ENCODE measurements around the gene TNFRSF4. TPM values are rescaled to one million over a fixed set of nuclear protein-coding genes. Genes with fewer than 3 reads are reported as not detected.

TNFRSF4 gene
- 10 to 100 TPM; 44.1 to 52.8 TPM for total RNA-seq

DNA sequence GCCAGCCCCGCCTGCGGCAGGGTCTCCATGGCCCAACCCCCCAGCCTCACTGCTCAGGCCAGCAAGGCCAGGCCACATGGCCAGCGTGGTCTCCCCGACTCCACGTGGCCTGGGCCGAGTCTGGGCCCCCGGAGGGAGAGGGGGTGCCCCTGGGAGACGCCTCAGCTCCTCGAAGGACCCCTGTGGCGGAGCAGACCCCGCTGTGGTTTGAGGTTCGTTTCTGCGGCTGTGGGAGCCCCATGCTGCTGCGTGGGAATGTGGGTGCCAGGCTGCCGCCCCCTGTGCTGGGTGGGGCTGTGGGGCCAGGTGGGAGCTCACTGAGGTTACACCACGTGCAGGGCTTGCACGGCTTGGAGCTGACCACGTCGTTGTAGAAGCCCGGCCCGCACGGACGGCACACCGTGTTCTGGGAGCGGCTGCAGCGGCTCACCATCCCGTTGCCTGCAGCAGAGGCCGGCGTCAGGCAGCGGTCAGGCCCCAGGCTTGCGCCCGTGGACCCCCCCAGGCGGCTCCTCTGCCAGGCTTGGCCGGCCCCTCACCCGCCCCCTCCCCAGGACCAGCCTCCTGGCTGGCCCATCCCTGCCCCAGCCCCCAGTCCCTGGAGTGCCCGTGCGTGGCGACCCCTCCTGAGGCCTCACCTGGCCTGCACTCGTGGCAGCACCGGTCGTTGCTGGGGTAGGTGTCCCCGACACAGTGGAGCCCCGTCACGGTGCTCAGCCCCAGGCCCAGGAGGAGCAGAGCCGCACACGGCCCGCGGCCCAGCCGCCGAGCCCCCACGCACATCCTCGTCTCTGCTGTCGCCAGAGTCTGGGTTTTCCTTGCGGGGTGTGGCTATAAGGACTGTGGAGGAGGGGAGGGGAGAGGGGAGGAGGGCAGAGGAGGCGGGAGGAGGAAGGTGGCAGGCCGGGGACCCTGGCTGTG, at the start of gene TNFRSF4:
TNFRSF4 (minus strand) TSS at position 809 of the 921 bp plus-strand sequence; CDS start at position 783, 26 bp downstream.
- Mint-ChIP-seq H3K27me3 (no peaks in the 10 kb centered on the region), H3K9me3 (no peaks in the 10 kb centered on the region), H3K27ac (peak within 1 kb of the TSS; percentile 74), H3K4me3 (peak within 1 kb of the TSS; percentile 48), H3K36me3 (ENCODE audit: low read depth) (peaks cover 14% of the 10 kb centered on the region), H3K4me1 (peaks cover 39% of the 10 kb centered on the region)
- no peak for DNase-seq
- ChIA-PET CTCF (interaction anchor here (0.6 to 1.4 kb wide), 5 partner anchors 17 to 150 kb away, joined by 3 to 5 read pairs (median 3); no protein-coding TSS in a partner anchor), POLR2A (no interaction called here)

DNA sequence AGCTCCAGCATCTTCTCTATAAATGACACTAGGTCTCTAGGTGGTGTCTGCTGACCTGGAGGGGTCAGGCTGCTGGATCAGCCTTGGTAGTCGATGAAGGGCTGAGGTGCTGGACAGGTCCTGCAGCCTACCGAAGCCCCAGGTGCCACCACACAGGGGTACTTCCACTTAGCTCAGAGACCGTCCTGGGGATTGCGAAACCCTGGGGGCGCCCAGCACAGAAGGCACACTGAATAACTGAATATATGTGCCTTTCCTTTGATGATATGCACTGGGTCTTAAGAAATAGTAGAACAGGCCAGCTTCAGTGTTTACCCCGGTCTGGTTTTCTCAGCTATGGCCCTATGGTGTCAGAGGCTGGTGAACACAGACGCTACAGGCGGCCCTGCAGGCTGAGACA, 48.8 kb upstream of the TNFRSF4 start:
- H3K27ac Mint-ChIP-seq: peak overlapping the region; percentile 46
- DNase-seq: no peak
- H3K4me1 Mint-ChIP-seq: peaks cover 13% of the 10 kb centered on the region
- POLR2A ChIA-PET: no interaction called here
- H3K27me3 Mint-ChIP-seq: no peaks in the 10 kb centered on the region
- CTCF ChIA-PET: interaction anchor here (1.8 kb wide), 1 partner anchor 11 kb away, joined by 5 read pairs; no protein-coding TSS in a partner anchor
- peaks cover 33% of the 10 kb centered on the region for H3K36me3 Mint-ChIP-seq (ENCODE audit: low read depth)
- H3K4me3 Mint-ChIP-seq: no peak overlapping the region
- no peaks in the 10 kb centered on the region for H3K9me3 Mint-ChIP-seq

DNA sequence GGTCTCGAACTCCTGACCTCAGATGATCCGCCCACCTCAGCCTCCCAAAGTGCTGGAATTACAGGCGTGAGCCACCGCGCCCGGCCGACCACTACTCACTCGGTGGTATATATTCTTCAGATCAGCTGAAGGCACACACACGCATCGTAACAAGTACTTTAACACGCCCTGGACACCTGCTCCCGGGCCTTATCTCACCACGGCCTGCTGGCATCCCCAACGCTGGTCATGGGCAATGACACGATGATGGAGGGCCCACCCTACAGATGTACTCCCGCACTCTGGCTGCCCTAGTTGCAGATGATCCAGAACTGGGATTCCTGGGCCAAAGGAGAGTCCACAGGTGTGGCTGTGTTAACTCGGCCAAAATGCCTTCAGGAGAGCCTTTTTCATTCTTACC, 48.1 kb upstream of the TNFRSF4 start:
- H3K4me3 Mint-ChIP-seq: no peak overlapping the region

DNA sequence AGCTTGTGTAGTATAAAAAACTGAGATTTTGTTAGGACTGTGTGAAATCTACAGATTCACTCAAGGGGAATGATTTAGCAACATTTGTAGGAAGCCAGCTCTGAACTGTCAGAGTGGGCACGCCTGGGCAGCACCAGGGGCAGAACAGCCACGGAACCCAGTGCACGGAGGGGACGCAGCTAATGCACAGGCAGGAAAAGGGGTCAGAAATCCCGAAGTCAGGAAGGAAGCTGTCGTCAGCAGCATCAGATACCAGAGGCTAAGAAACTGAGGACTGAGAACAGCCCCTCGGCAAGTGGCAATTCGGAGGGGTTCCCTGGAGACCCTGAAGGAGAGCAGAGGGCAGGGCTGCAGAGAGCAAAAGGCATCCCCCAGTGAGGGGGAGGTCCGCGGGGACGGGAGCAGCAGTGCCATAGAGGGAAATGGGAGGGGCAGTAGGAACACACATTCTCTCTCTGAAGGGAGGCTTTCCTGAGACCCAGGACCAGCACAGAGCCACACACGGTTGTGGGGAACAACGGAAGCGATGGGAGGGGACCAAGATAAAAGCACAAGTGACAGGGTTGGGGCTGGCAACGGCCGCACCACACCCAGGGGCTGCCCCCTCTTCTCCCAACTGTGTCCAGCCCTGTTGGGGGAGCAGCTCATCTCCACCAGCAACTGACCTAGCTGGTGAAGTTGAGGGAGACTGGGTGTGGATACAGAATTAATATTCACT, 47.0 kb upstream of the TNFRSF4 start:
- H3K27ac Mint-ChIP-seq: peak overlapping the region; percentile 65
- H3K4me1 Mint-ChIP-seq: peaks cover 13% of the 10 kb centered on the region
- H3K4me3 Mint-ChIP-seq: no peak overlapping the region
- H3K9me3 Mint-ChIP-seq: no peaks in the 10 kb centered on the region
- no peaks in the 10 kb centered on the region for H3K27me3 Mint-ChIP-seq
- H3K36me3 Mint-ChIP-seq (ENCODE audit: low read depth): peaks cover 34% of the 10 kb centered on the region
- CTCF ChIA-PET: interaction anchor here (0.6 to 1.5 kb wide), 5 partner anchors 10 to 135 kb away, joined by 3 to 5 read pairs (median 4); no protein-coding TSS in a partner anchor
- POLR2A ChIA-PET: interaction anchor here (0.6 kb wide), 1 partner anchor 134 kb away, joined by 3 read pairs; no protein-coding TSS in a partner anchor
- DNase-seq: no peak

More for the DNA sequence above, 48.1 kb upstream of the TNFRSF4 start:
- Mint-ChIP-seq H3K36me3 (ENCODE audit: low read depth) (peaks cover 32% of the 10 kb centered on the region), H3K27ac (peak overlapping the region; percentile 41), H3K4me1 (peaks cover 13% of the 10 kb centered on the region), H3K27me3 (no peaks in the 10 kb centered on the region), H3K9me3 (no peaks in the 10 kb centered on the region)
- POLR2A ChIA-PET: no interaction called here
- CTCF ChIA-PET: interaction anchor here (1.1 to 1.5 kb wide), 2 partner anchors 18 to 89 kb away, joined by 5 read pairs; no protein-coding TSS in a partner anchor
- no peak for DNase-seq

DNA sequence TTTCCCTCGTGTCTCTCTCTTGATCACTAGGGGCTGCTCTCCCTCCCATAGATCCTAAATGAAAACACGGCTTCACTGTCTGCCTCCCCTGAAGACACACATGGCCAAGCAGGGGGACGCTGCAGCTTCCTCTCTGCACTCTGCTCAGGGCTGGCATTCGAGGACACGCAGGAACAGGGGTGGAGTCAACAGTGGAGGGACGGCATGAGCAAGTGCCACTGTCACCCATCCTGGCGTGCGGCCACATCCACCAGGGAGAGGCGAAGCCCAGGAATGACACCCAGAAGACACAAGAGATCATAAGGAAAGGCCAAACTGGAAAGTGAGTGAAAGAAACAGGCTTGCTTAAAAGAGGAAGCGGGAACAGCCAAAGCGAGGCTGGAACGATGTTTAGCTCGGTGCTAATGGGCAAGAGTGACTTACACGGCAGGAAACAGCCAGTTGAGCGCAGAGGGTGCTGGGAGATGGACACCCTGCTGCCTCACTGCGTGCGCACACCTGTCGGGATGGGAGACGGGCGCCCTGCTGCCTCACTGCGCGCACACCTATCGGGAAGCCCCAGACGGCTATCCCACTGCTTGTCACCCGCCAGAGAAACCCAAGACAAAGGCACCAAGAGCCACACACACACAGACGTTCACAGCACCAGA, 46.1 kb upstream of the TNFRSF4 start:
- Mint-ChIP-seq H3K36me3 (ENCODE audit: low read depth) (peaks cover 41% of the 10 kb centered on the region), H3K27ac (no peak overlapping the region), H3K9me3 (no peaks in the 10 kb centered on the region), H3K27me3 (no peaks in the 10 kb centered on the region), H3K4me3 (no peak overlapping the region), H3K4me1 (peaks cover 13% of the 10 kb centered on the region)
- ChIA-PET CTCF (interaction anchor here (1.3 kb wide), 1 partner anchor 9 kb away, joined by 4 read pairs; no protein-coding TSS in a partner anchor), POLR2A (no interaction called here)
- DNase-seq: no peak

DNA sequence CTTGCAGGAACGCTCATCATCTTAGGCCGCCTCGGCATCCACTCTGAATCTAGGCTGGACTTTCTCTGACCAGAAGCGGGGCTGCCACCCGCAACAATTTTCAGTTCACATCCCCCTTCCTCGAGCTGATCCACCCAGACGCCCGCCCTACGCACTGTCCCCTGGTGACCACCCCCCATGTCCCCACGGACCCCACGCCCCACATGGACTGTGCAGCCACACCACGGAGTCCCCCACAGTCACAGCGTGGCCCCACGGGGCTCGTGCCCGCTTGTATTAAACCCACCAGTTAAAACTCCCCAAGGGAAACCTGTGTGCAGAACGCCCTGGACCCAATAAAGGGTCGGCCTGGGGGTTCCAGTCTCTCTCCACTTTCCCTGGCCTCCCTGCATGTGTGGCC, 45.6 kb upstream of the TNFRSF4 start:
- POLR2A ChIA-PET: no interaction called here
- DNase-seq: no peak
- Mint-ChIP-seq H3K4me1 (peaks cover 13% of the 10 kb centered on the region), H3K27me3 (no peaks in the 10 kb centered on the region), H3K4me3 (no peak overlapping the region), H3K27ac (no peak overlapping the region), H3K9me3 (no peaks in the 10 kb centered on the region), H3K36me3 (ENCODE audit: low read depth) (peaks cover 42% of the 10 kb centered on the region)
- CTCF ChIA-PET: interaction anchor here (1.3 kb wide), 1 partner anchor 9 kb away, joined by 4 read pairs; no protein-coding TSS in a partner anchor

DNA sequence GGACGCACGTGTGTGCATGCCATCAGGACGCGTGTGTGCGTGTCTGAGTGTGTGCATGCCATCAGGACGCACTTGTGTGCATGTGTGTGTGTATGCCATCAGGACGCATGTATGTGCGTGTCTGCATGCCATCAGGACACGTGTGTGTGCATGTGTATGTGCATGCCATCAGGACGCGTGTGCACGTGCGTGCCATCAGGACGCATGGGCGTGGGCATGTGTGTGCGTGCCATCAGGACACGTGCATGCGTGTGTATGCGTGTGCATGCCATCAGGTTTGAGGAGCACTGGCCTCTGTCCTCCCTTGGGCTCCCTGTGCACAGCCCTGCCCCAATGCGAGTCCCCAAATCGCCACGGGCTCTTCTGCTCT, 45.2 kb upstream of the TNFRSF4 start:
- CTCF ChIA-PET: interaction anchor here (1.9 kb wide), 1 partner anchor 12 kb away, joined by 6 read pairs; no protein-coding TSS in a partner anchor
- no peak for DNase-seq
- H3K27me3 Mint-ChIP-seq: no peaks in the 10 kb centered on the region
- POLR2A ChIA-PET: no interaction called here
- H3K36me3 Mint-ChIP-seq (ENCODE audit: low read depth): peaks cover 42% of the 10 kb centered on the region
- no peak overlapping the region for H3K27ac Mint-ChIP-seq
- peaks cover 13% of the 10 kb centered on the region for H3K4me1 Mint-ChIP-seq
- no peaks in the 10 kb centered on the region for H3K9me3 Mint-ChIP-seq
- H3K4me3 Mint-ChIP-seq: no peak overlapping the region

DNA sequence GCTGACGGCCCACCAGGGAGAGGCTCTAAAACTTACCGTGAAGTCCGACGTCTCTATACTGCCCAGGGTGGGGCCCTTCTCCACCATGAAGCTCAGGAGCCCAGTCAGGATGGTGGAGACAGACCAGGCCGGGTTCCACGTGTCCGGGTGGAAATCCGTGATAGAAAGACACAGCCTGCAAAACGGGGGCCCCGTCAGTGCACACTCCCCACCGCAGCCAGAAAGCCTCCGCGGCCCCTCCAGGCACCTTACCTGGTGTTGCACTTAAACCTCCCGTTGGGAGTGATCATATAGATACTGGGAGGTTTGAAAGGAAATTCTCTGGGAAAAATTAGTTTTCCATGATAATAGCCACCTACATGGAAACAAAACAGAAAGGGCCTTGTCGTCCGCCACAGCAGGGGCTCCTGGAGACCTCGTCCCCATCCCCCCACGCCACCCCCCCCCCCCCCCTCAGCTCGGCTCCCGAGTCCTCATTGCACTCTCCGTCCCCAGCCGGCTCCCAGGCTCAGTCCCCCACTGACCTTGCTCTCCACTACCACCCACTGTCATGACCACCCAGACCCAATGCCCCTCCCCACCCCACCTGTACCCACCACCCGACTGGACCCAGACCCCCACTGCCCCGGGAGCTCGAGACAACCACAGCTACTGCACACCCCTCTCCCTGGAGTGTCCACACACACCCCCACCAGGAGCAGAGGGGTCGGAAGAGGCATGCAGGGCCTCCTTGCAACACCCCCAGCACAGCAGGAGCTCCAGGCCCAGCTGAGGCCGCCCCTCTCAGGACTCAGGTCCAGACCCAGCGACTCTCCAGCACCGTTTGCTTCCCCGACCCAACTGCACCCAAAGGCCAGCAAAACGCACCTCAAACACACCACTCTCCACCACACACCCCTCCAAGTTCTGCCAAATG, 43.3 kb upstream of the TNFRSF4 start:
- Mint-ChIP-seq H3K27me3 (no peaks in the 10 kb centered on the region), H3K4me1 (peaks cover 10% of the 10 kb centered on the region), H3K4me3 (no peak overlapping the region), H3K36me3 (ENCODE audit: low read depth) (peaks cover 44% of the 10 kb centered on the region), H3K9me3 (no peaks in the 10 kb centered on the region), H3K27ac (peak overlapping the region; percentile 41)
- DNase-seq: no peak
- ChIA-PET CTCF (interaction anchor here (1.9 kb wide), 1 partner anchor 14 kb away, joined by 6 read pairs; no protein-coding TSS in a partner anchor), POLR2A (no interaction called here)

DNA sequence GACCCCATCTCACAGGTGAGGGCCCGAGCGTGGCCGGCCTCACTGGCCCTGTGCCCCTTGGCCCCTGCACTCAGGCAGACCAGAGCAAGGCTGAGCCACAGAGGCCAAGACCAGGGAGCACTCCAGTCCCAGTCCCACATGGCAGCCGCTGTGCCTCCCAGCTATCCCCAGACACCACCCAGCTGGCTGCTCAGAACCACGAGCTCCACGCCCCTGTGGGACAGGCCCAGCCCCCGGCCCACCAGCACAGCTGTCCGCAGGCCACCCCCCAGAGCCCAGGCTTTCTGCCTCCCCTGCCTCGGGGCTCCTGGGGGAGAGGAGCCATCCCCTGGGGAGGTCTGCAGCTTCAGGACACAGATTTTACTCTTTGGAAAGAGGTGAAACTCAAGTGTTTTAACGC, 41.7 kb upstream of the TNFRSF4 start:
- Mint-ChIP-seq H3K27me3 (no peaks in the 10 kb centered on the region), H3K27ac (no peak overlapping the region), H3K4me3 (no peak overlapping the region), H3K9me3 (no peaks in the 10 kb centered on the region), H3K36me3 (ENCODE audit: low read depth) (peaks cover 35% of the 10 kb centered on the region), H3K4me1 (peaks cover 9% of the 10 kb centered on the region)
- CTCF ChIA-PET: interaction anchor here (0.5 to 1.1 kb wide), 2 partner anchors 134 to 486 kb away, joined by 3 to 4 read pairs; no protein-coding TSS in a partner anchor
- POLR2A ChIA-PET: no interaction called here
- no peak for DNase-seq

DNA sequence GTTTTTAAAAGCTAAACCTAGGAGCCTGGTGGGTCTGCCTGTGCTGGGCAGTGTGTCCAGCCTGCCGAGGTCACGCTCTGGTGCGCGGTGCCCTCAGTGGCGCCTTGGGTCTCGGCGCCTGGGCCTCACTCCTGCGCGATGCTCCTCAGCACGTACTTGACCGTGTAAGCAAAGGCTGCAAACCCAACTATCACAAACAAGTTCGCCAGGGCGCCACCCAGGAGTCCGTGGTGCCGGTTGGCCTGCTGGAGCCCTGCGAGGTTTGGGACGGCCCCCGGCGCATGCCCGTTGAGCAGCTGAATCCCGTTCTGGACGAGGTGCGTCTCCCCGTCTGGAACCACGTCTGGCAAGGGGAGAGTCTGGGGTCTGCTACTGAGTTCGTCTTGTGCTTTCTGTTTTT, 41.1 kb upstream of the TNFRSF4 start:
- CTCF ChIA-PET: interaction anchor here (0.5 to 1.1 kb wide), 2 partner anchors 134 to 487 kb away, joined by 3 to 4 read pairs; no protein-coding TSS in a partner anchor
- POLR2A ChIA-PET: no interaction called here
- no peaks in the 10 kb centered on the region for H3K9me3 Mint-ChIP-seq
- no peak overlapping the region for H3K27ac Mint-ChIP-seq
- H3K4me3 Mint-ChIP-seq: no peak overlapping the region
- H3K36me3 Mint-ChIP-seq (ENCODE audit: low read depth): peaks cover 35% of the 10 kb centered on the region
- H3K27me3 Mint-ChIP-seq: no peaks in the 10 kb centered on the region
- H3K4me1 Mint-ChIP-seq: peaks cover 12% of the 10 kb centered on the region
- DNase-seq: no peak

DNA sequence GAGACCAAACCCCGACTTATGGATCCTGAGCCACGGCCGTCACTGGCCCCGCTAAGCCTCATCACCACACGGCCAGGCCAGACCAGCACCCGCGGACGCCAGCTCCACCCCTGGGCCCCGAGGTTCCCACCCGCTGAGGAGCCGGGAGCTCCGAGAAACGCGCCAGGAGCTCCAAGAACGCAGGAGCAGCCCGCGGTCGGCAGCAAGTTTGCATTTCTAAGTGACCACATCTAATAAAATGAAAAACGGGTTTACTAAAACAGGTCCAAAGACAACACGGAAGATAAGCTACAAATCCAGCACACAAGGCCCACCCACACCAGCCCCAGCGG, 40.7 kb upstream of the TNFRSF4 start:
- H3K9me3 Mint-ChIP-seq: no peaks in the 10 kb centered on the region
- CTCF ChIA-PET: no interaction called here
- no peak for DNase-seq
- H3K27me3 Mint-ChIP-seq: no peaks in the 10 kb centered on the region
- peaks cover 31% of the 10 kb centered on the region for H3K36me3 Mint-ChIP-seq (ENCODE audit: low read depth)
- POLR2A ChIA-PET: no interaction called here
- peaks cover 12% of the 10 kb centered on the region for H3K4me1 Mint-ChIP-seq
- no peak overlapping the region for H3K4me3 Mint-ChIP-seq
- H3K27ac Mint-ChIP-seq: no peak overlapping the region
